ENCODE measurements around the gene KRTAP2-3.
"Not testable (repeated sequence)": the region's sequence is repeated elsewhere in the genome, so short reads cannot be mapped to it uniquely, and the experiment has no call there.

KRTAP2-3 gene

DNA sequence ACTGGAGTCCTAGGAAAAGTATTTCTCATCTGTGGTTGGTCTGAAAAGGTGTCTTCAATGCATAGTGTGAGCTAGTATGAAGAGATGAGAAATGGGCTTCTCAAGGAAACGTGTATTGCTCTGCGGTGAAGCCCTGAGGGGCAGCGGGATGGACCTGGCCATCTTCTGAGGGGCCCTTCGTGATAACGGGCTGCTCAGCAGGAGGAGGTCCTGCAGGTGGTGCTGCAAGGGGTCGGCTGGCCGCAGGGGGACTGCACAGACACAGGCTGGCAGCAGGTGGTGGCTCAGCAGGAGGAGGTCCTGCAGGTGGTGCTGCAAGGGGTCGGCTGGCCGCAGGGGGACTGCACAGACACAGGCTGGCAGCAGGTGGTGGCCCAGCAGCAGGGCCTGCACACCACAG lies 5.4 kb downstream of the KRTAP2-3 start:
- H3K27ac ChIP-seq (ENCODE audit: low read depth, low read length); H3K9me3 ChIP-seq (ENCODE audit: control insufficient read depth in 5 of 5, low read length in 5 of 5); H3K4me3 ChIP-seq (ENCODE audit: low read depth in 1 of 5, low read length in 5 of 5); H3K36me3 ChIP-seq (ENCODE audit: control insufficient read depth in 5 of 5, insufficient read depth in 5 of 5, low read length in 5 of 5); H3K9ac ChIP-seq (ENCODE audit: low read length in 5 of 5); H3K27me3 ChIP-seq (ENCODE audit: control insufficient read depth in 5 of 5, insufficient read depth in 4 of 5, low read length in 5 of 5); H3K4me1 ChIP-seq (ENCODE audit: control insufficient read depth in 5 of 5, insufficient read depth in 5 of 5, low read length in 5 of 5): not testable (repeated sequence)

DNA sequence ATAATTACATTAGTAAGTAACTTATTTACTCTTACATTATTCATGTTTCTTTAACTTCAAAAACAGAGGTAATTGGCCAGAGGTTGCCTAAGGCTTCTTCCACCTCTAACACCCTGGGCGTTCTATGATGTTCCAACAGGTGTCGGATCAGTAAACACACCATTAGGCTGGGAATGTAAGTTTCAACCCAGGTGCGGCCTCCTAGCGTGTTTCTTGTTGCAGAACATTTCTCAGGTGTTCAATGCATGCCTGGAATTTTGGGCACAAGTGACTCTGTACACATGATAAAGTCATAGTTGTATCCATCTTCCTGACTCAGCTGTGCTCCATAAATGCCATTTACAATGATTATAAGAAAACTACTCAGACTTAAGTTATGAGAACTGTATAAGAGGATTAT lies 5.9 kb downstream of the KRTAP2-3 start:
- Histone ChIP-seq H3K9ac (ENCODE audit: low read length in 5 of 5) (no peak overlapping the region), H3K4me1 (ENCODE audit: control insufficient read depth in 5 of 5, insufficient read depth in 5 of 5, low read length in 5 of 5) (no peaks in the 10 kb centered on the region), H3K27ac (ENCODE audit: low read depth, low read length) (no peak overlapping the region), H3K27me3 (ENCODE audit: control insufficient read depth in 5 of 5, insufficient read depth in 4 of 5, low read length in 5 of 5) (peaks cover 0 to 4% (median 2%) of the 10 kb centered on the region in 5 donors), H3K9me3 (ENCODE audit: control insufficient read depth in 5 of 5, low read length in 5 of 5) (peaks cover 0 to 4% (median 3%) of the 10 kb centered on the region in 5 donors), H3K36me3 (ENCODE audit: control insufficient read depth in 5 of 5, insufficient read depth in 5 of 5, low read length in 5 of 5) (no peaks in the 10 kb centered on the region), H3K4me3 (ENCODE audit: low read depth in 1 of 5, low read length in 5 of 5) (no peak overlapping the region)

DNA sequence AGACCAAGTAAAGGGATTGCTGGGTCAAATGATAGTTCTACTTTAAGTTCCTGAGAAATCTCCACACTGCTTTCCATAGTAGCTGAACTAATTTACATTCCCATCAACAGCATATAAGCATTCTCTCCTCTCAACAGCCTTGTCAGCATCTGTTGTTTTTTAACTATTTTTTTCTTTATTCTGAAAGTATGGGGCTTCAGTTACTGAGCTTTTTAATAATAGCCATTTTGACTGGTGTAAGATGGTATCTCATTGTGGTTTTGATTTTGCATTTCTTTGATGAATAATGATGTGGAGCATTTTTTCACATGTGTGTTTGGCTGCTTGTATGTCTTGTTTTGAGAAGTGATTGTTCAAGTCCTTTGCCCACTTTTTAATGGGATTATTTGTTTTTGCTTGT lies 7.3 kb downstream of the KRTAP2-3 start:
- H3K27me3 ChIP-seq (ENCODE audit: control insufficient read depth in 5 of 5, insufficient read depth in 4 of 5, low read length in 5 of 5), result peaks cover 0 to 9% (median 2%) of the 10 kb centered on the region in 5 donors
- no peak overlapping the region for H3K9ac ChIP-seq (ENCODE audit: low read length in 5 of 5)
- peaks cover 0 to 3% (median 2%) of the 10 kb centered on the region in 5 donors for H3K9me3 ChIP-seq (ENCODE audit: control insufficient read depth in 5 of 5, low read length in 5 of 5)
- H3K4me1 ChIP-seq (ENCODE audit: control insufficient read depth in 5 of 5, insufficient read depth in 5 of 5, low read length in 5 of 5), result no peaks in the 10 kb centered on the region
- H3K27ac ChIP-seq (ENCODE audit: low read depth, low read length), result no peak overlapping the region
- H3K4me3 ChIP-seq (ENCODE audit: low read depth in 1 of 5, low read length in 5 of 5), result no peak overlapping the region
- H3K36me3 ChIP-seq (ENCODE audit: control insufficient read depth in 5 of 5, insufficient read depth in 5 of 5, low read length in 5 of 5), result no peaks in the 10 kb centered on the region

DNA sequence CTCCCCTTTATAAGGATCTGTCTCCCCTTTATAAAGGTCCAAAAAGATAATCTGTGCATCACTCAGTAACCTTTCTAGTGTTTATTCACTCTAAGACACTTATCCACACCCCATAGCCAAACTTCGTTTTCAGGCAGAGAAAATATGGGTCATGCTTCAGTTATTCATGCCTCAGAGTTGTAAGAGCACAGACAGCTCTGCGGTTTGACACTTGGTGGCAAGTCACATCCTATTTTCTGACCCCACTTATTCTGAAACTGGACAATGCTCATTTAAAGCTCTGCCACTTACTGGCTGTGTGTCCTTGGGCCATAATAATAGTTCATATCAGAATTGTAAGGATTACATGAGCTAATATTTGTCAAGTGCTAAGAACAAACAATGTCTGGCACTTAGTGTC lies 10.8 kb downstream of the KRTAP2-3 start:
- Histone ChIP-seq H3K4me3 (ENCODE audit: low read depth in 1 of 5, low read length in 5 of 5) (no peak overlapping the region), H3K36me3 (ENCODE audit: control insufficient read depth in 5 of 5, insufficient read depth in 5 of 5, low read length in 5 of 5) (no peaks in the 10 kb centered on the region), H3K27ac (ENCODE audit: low read depth, low read length) (no peak overlapping the region), H3K4me1 (ENCODE audit: control insufficient read depth in 5 of 5, insufficient read depth in 5 of 5, low read length in 5 of 5) (no peaks in the 10 kb centered on the region), H3K27me3 (ENCODE audit: control insufficient read depth in 5 of 5, insufficient read depth in 4 of 5, low read length in 5 of 5) (peaks cover 0 to 10% (median 3%) of the 10 kb centered on the region in 5 donors), H3K9ac (ENCODE audit: low read length in 5 of 5) (no peak overlapping the region), H3K9me3 (ENCODE audit: control insufficient read depth in 5 of 5, low read length in 5 of 5) (no peaks in the 10 kb centered on the region)

DNA sequence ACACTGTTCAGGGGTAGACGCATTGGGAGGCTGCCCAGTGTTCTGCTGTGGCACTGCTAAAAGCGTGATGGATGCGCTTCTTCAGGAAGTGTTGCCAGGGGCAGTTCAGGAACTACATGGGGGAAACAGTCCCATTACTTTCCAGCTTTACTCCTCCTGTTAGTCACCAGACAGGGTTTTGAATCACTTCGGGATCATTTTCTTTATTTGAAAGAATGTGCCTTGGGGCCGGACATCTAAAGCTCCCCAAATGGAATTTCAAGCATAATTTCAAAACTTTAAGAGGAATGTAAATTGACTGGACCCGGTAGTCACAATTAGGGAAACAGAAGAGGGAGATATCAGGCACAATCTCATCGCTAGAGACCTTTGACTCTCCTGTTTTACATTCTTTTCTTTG lies 11.5 kb downstream of the KRTAP2-3 start:
- Histone ChIP-seq H3K4me3 (ENCODE audit: low read depth in 1 of 5, low read length in 5 of 5) (no peak overlapping the region), H3K36me3 (ENCODE audit: control insufficient read depth in 5 of 5, insufficient read depth in 5 of 5, low read length in 5 of 5) (no peaks in the 10 kb centered on the region), H3K4me1 (ENCODE audit: control insufficient read depth in 5 of 5, insufficient read depth in 5 of 5, low read length in 5 of 5) (no peaks in the 10 kb centered on the region), H3K9ac (ENCODE audit: low read length in 5 of 5) (no peak overlapping the region), H3K27me3 (ENCODE audit: control insufficient read depth in 5 of 5, insufficient read depth in 4 of 5, low read length in 5 of 5) (peaks cover 0 to 10% (median 3%) of the 10 kb centered on the region in 5 donors), H3K27ac (ENCODE audit: low read depth, low read length) (no peak overlapping the region), H3K9me3 (ENCODE audit: control insufficient read depth in 5 of 5, low read length in 5 of 5) (peaks cover 0 to under 1% (median 0%) of the 10 kb centered on the region in 5 donors)

DNA sequence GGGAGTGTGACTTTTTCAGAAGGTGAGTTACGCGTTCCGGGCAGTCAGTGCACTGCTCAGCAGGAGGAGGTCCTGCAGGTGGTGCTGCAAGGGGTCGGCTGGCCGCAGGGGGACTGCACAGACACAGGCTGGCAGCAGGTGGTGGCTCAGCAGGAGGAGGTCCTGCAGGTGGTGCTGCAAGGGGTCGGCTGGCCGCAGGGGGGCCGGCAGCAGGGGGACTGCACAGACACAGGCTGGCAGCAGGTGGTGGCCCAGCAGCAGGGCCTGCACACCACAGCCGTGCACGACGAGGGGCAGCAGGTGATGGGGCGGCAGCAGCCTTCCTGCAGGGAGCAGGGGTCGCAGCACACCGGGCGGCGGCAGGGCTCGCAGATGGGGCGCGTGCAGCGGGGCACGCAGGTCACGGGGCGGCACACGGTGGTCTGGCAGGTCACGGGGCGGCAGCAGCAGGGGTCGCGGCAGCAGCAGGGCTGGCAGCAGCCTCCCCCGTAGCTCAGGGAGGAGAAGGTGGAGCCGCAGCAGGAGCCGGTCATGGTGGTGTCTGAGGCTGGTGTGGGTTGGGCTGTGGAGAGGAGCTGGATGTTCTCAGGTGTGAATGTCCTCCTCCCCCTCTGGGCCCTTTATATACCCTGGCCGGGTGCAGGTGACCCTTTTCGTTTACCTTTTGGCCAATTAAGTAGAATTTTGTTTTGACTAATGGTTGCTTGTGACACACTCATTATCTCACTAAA lies 13.0 kb downstream of the KRTAP2-3 start, which contains the start of gene KRTAP2-1:
Gene KRTAP2-1, minus strand, starts transcription at position 582 of the 731 bp plus-strand sequence. Its CDS starts 49 bp downstream, at position 533.
- not testable (repeated sequence) for H3K36me3 ChIP-seq (ENCODE audit: control insufficient read depth in 5 of 5, insufficient read depth in 5 of 5, low read length in 5 of 5); H3K27ac ChIP-seq (ENCODE audit: low read depth, low read length); H3K27me3 ChIP-seq (ENCODE audit: control insufficient read depth in 5 of 5, insufficient read depth in 4 of 5, low read length in 5 of 5); H3K9me3 ChIP-seq (ENCODE audit: control insufficient read depth in 5 of 5, low read length in 5 of 5); H3K9ac ChIP-seq (ENCODE audit: low read length in 5 of 5); H3K4me1 ChIP-seq (ENCODE audit: control insufficient read depth in 5 of 5, insufficient read depth in 5 of 5, low read length in 5 of 5); H3K4me3 ChIP-seq (ENCODE audit: low read depth in 1 of 5, low read length in 5 of 5)

DNA sequence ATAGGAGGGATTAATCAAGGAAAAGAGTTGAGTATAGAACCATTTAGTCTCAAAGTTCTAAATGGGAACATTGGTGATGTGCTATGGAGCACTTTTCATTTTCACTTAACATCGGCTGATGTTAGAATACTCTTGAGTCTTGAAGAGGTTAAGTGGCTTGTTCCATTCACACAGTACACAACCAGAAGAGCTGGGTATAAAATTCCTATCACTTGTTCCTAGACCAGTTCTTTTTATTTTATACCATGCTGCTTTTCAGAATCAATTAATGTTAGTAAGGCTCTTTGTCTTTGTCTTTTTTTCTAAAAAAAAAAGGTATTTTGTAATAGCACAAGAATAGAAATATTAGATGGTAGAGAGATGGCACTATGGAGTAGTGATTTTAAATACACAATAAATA lies 17.0 kb downstream of the KRTAP2-3 start:
- H3K9me3 ChIP-seq (ENCODE audit: control insufficient read depth in 5 of 5, low read length in 5 of 5), result peaks cover 0 to 2% (median 0%) of the 10 kb centered on the region in 5 donors
- no peak overlapping the region for H3K4me3 ChIP-seq (ENCODE audit: low read depth in 1 of 5, low read length in 5 of 5)
- no peak overlapping the region for H3K27ac ChIP-seq (ENCODE audit: low read depth, low read length)
- H3K4me1 ChIP-seq (ENCODE audit: control insufficient read depth in 5 of 5, insufficient read depth in 5 of 5, low read length in 5 of 5), result no peaks in the 10 kb centered on the region
- H3K36me3 ChIP-seq (ENCODE audit: control insufficient read depth in 5 of 5, insufficient read depth in 5 of 5, low read length in 5 of 5), result no peaks in the 10 kb centered on the region
- peaks cover 0 to 5% (median 0%) of the 10 kb centered on the region in 5 donors for H3K27me3 ChIP-seq (ENCODE audit: control insufficient read depth in 5 of 5, insufficient read depth in 4 of 5, low read length in 5 of 5)
- no peak overlapping the region for H3K9ac ChIP-seq (ENCODE audit: low read length in 5 of 5)

DNA sequence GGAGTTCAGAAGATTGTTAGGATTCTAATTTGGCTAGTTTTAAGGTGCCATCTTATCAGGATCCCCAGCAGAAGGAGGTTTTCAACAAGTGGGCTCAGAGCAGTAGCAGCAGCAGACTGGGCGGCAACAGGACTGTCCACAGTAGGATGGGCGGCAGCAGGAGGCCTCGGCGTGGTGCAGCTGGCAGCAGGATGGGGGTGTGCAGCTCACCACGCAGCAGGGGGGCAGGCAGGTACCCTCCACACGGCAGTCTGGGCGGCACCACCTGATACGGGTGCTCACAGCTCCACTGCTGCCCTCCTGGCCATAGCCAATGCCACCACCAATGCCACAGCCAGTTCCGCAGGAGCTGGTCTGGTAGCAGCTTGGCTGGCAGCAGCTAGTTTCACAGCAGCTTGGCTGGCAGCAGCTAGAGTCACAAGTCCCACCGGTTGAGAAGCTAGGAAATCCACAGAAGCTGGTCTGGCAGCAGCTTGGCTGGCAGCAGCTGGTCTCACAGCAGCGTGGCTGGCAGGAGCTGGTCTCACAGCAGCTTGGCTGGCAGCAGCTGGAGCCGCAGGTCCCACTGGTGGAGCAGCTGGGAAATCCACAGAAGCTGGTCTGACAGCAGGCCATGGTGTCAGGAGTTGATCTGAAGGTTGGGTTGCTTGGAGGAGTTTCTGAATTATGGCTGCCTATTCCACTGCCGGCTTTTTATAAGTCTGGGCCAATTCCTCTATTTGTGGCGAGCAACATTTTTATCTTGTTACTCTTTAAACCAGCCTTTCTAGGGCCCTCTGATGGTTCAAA lies 18.9 kb downstream of the KRTAP2-3 start, which contains the start of gene KRTAP1-1:
Gene KRTAP1-1, minus strand, starts transcription at position 668 of the 789 bp plus-strand sequence. Its CDS starts 53 bp downstream, at position 615.
- not testable (repeated sequence) for H3K4me1 ChIP-seq (ENCODE audit: control insufficient read depth in 5 of 5, insufficient read depth in 5 of 5, low read length in 5 of 5); H3K27me3 ChIP-seq (ENCODE audit: control insufficient read depth in 5 of 5, insufficient read depth in 4 of 5, low read length in 5 of 5); H3K9me3 ChIP-seq (ENCODE audit: control insufficient read depth in 5 of 5, low read length in 5 of 5); H3K9ac ChIP-seq (ENCODE audit: low read length in 5 of 5); H3K4me3 ChIP-seq (ENCODE audit: low read depth in 1 of 5, low read length in 5 of 5); H3K36me3 ChIP-seq (ENCODE audit: control insufficient read depth in 5 of 5, insufficient read depth in 5 of 5, low read length in 5 of 5); H3K27ac ChIP-seq (ENCODE audit: low read depth, low read length)

DNA sequence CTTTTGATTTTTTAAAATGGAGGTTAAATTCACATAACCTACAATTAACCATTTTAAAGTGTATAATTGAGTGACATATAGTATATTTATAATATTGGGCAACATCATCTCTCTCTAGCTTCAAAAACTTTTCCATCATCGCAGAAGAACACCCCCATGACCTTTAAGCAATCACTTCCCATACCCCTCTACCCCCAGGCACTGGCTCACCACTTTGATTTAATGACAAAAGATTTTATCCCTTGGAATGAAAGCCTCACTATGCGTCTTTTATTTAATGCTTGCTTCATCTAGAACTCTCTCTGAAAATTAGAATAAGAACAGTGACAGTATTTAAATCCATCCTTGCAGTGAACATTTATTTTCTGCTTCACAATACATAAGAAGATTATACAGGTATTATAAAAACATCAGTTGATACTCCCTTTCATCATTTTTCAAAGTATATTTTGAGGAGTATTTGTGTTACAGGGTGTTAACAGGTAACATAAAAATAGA lies 22.0 kb downstream of the KRTAP2-3 start:
- H3K9ac ChIP-seq (ENCODE audit: low read length in 5 of 5), result no peak overlapping the region
- peaks cover 0 to 3% (median 0%) of the 10 kb centered on the region in 5 donors for H3K27me3 ChIP-seq (ENCODE audit: control insufficient read depth in 5 of 5, insufficient read depth in 4 of 5, low read length in 5 of 5)
- H3K4me3 ChIP-seq (ENCODE audit: low read depth in 1 of 5, low read length in 5 of 5), result no peak overlapping the region
- H3K4me1 ChIP-seq (ENCODE audit: control insufficient read depth in 5 of 5, insufficient read depth in 5 of 5, low read length in 5 of 5), result no peaks in the 10 kb centered on the region
- no peaks in the 10 kb centered on the region for H3K36me3 ChIP-seq (ENCODE audit: control insufficient read depth in 5 of 5, insufficient read depth in 5 of 5, low read length in 5 of 5)
- no peak overlapping the region for H3K27ac ChIP-seq (ENCODE audit: low read depth, low read length)
- H3K9me3 ChIP-seq (ENCODE audit: control insufficient read depth in 5 of 5, low read length in 5 of 5), result no peaks in the 10 kb centered on the region

DNA sequence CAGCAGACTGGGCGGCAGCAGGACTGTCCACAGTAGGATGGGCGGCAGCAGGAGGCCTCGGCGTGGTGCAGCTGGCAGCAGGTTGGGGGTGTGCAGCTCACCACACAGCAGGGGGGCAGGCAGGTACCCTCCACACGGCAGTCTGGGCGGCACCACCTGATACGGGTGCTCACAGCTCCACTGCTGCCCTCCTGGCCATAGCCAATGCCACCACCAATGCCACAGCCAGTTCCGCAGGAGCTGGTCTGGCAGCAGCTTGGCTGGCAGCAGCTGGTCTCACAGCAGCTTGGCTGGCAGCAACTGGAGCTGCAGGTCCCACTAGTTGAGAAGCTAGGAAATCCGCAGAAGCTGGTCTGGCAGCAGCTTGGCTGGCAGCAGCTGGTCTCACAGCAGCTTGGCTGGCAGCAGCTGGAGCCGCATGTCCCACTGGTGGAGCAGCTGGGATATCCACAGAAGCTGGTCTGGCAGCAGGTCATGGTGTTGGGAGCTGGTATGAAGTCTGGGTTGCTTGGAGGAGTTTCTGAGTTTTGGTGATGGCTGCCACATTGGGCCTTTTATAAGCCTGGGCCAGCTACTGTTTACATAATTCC lies 25.5 kb downstream of the KRTAP2-3 start, which contains the start of gene KRTAP1-3:
Gene KRTAP1-3, minus strand, starts transcription at position 529 of the 590 bp plus-strand sequence. Its CDS starts 53 bp downstream, at position 476.
- H3K27ac ChIP-seq (ENCODE audit: low read depth, low read length); H3K9me3 ChIP-seq (ENCODE audit: control insufficient read depth in 5 of 5, low read length in 5 of 5); H3K9ac ChIP-seq (ENCODE audit: low read length in 5 of 5); H3K36me3 ChIP-seq (ENCODE audit: control insufficient read depth in 5 of 5, insufficient read depth in 5 of 5, low read length in 5 of 5); H3K27me3 ChIP-seq (ENCODE audit: control insufficient read depth in 5 of 5, insufficient read depth in 4 of 5, low read length in 5 of 5); H3K4me3 ChIP-seq (ENCODE audit: low read depth in 1 of 5, low read length in 5 of 5); H3K4me1 ChIP-seq (ENCODE audit: control insufficient read depth in 5 of 5, insufficient read depth in 5 of 5, low read length in 5 of 5): not testable (repeated sequence)
